HG03442 (cell line): Measurements from ENCODE around the gene MMP24.

Experiments
- ATAC-seq: cut with Tn5 transposase; IDR thresholded peaks from one replicate; pipeline ENCODE4 v1.9.1; 2021; ENCODE audit warnings: mild to moderate bottlenecking, moderate library complexity; ENCODE audit not compliant: unreplicated experiment

The MMP24 gene

GRCh38 chr20:35277127-35277526 lies 50.6 kb downstream of the MMP24 start:
- peak; percentile 13 for ATAC-seq

- ATAC-seq = peak; percentile 75
Measured at GRCh38 chr20:35277531-35278395, 51.3 kb downstream of the MMP24 start, which contains the start of gene MMP24OS. MMP24OS (minus strand) TSS chr20:35278122; CDS start chr20:35277929, 193 bp downstream.

GRCh38 chr20:35279040-35279439 lies 52.5 kb downstream of the MMP24 start:
- ATAC-seq = no peak

GRCh38 chr20:35279533-35280174 lies 53.2 kb downstream of the MMP24 start:
- ATAC-seq = no peak

GRCh38 chr20:35280523-35280922 lies 54.0 kb downstream of the MMP24 start:
- ATAC-seq = no peak

GRCh38 chr20:35281506-35282101 lies 55.1 kb downstream of the MMP24 start:
- no peak for ATAC-seq

- ATAC-seq = no peak
Measured at GRCh38 chr20:35283441-35284266, 57.2 kb downstream of the MMP24 start.

GRCh38 chr20:35284267-35284991 lies 57.9 kb downstream of the MMP24 start, which contains the start of gene EIF6:
EIF6 (minus strand) TSS chr20:35284772; CDS start chr20:35284487, 285 bp downstream.
- peak; percentile 74 for ATAC-seq

- ATAC-seq = no peak
Measured at GRCh38 chr20:35284992-35285805, 58.7 kb downstream of the MMP24 start.

- no peak for ATAC-seq
Measured at GRCh38 chr20:35285806-35286076, 59.3 kb downstream of the MMP24 start.

GRCh38 chr20:35286077-35286898 lies 59.8 kb downstream of the MMP24 start:
- no peak for ATAC-seq

GRCh38 chr20:35286899-35287508 lies 60.5 kb downstream of the MMP24 start:
- ATAC-seq = no peak

- no peak for ATAC-seq
Measured at GRCh38 chr20:35287509-35288324, 61.2 kb downstream of the MMP24 start.

GRCh38 chr20:35288325-35289060 lies 62.0 kb downstream of the MMP24 start:
- no peak for ATAC-seq

GRCh38 chr20:35290186-35290886 lies 63.8 kb downstream of the MMP24 start:
- ATAC-seq = no peak

GRCh38 chr20:35290887-35291417 lies 64.5 kb downstream of the MMP24 start:
- ATAC-seq = no peak
